PC-9 (cell line): ENCODE data around the gene SREK1. TPM values are rescaled to one million over a fixed set of nuclear protein-coding genes. Genes with fewer than 3 reads are reported as not detected.

Experiments
- BruUV-seq: library from RNA; stranded (reverse); fragments of 400-500 nt; replicated peaks from 2 replicates; lab custom pipeline; 2021; lab: Mats Ljungman, UMichigan
- CTCF ChIA-PET: fragments of 300-600 bp; sonication (Branson Sonifier 250); formaldehyde crosslinking; loops from one replicate; lab custom pipeline; 2022; ENCODE audit warnings: antibody characterized with exemption; lab: Charles Lee
- POLR2A ChIA-PET: fragments of 300-600 bp; sonication (Branson Sonifier 250); formaldehyde crosslinking; loops from one replicate; lab custom pipeline; 2022; ENCODE audit warnings: antibody characterized with exemption; ENCODE audit not compliant: unreplicated experiment; lab: Charles Lee
- DNase-seq, 2 experiments: peaks; one replicate each; pipeline versions ENCODE4 v3.0.0 to v3.0.0-alpha.2; 2015 to 2022; ENCODE audit warnings: mixed read lengths in 1 of 2
- H2AFZ ChIP-seq: fragments of 200-600 bp; sonication (generic); 2 replicates; pipeline ENCODE4 v1.8.1; 2017; ENCODE audit warnings: antibody characterized with exemption
- H3F3A ChIP-seq: fragments of 200-600 bp; sonication (generic); 2 replicates; pipeline ENCODE4 v1.8.1; 2017; ENCODE audit warnings: antibody characterized with exemption, mild to moderate bottlenecking, low read depth; ENCODE audit not compliant: insufficient read depth
- H3K27ac ChIP-seq: fragments of 200-600 bp; sonication (generic); 2 replicates; pipeline ENCODE4 v1.6.1; 2016; ENCODE audit warnings: mixed run types
- H3K27me3 ChIP-seq: fragments of 200-600 bp; sonication (generic); 2 replicates; pipeline ENCODE4 v1.6.1; 2016; ENCODE audit warnings: low read depth, mixed run types; ENCODE audit not compliant: insufficient read depth
- H3K36me3 ChIP-seq: fragments of 200-600 bp; sonication (generic); 2 replicates; pipeline ENCODE4 v1.6.1; 2016; ENCODE audit warnings: low read depth, mixed run types
- H3K4me1 ChIP-seq: fragments of 200-600 bp; sonication (generic); replicated peaks from 2 replicates; pipeline ENCODE4 v1.6.1; 2016; ENCODE audit warnings: mixed run types; ENCODE audit not compliant: insufficient read depth
- H3K4me2 ChIP-seq: fragments of 200-600 bp; sonication (generic); 2 replicates; pipeline ENCODE4 v1.6.1; 2017; ENCODE audit warnings: mixed run types
- H3K4me3 ChIP-seq: fragments of 200-600 bp; sonication (generic); 2 replicates; pipeline ENCODE4 v1.6.1; 2016; ENCODE audit warnings: mixed run types
- H3K79me2 ChIP-seq: fragments of 200-600 bp; sonication (generic); 2 replicates; pipeline ENCODE4 v1.6.1; 2017; ENCODE audit warnings: low read depth, mixed run types
- H3K9me2 ChIP-seq: fragments of 200-600 bp; sonication (generic); 2 replicates; pipeline ENCODE4 v1.8.1; 2017; ENCODE audit warnings: mild to moderate bottlenecking; ENCODE audit not compliant: insufficient read depth
- H3K9me3 ChIP-seq: fragments of 200-600 bp; sonication (generic); 2 replicates; pipeline ENCODE4 v1.8.1; 2016; ENCODE audit warnings: low read depth; ENCODE audit not compliant: insufficient read depth
- H4K20me1 ChIP-seq: fragments of 200-600 bp; sonication (generic); 2 replicates; pipeline ENCODE4 v1.8.1; 2017; ENCODE audit not compliant: insufficient read depth
- EZH2 ChIP-seq: fragments of 200-600 bp; sonication (generic); IDR thresholded peaks from 2 replicates; pipeline ENCODE4 v1.8.0; 2017; ENCODE audit warnings: antibody characterized with exemption, low read depth
- intact Hi-C: fragments of 100-400 bp; cut with micrococcal nuclease; formaldehyde crosslinking; loops from one replicate; pipeline ENCODE4 v1.10.0; 2022; ENCODE audit not compliant: unreplicated experiment
- total RNA-seq: library from RNA; stranded (reverse); gene quantifications from 2 replicates; pipeline ENCODE4 v1.2.3, GENCODE V29; 2021
- TF ChIP-seq, protein P1 (sequence below): fragments of 200-600 bp; sonication (generic); conservative IDR thresholded peaks from 2 replicates; pipeline ENCODE4 v1.6.1; 2017; ENCODE audit warnings: mixed run types, antibody characterized with exemption, mild to moderate bottlenecking, moderate library complexity

The SREK1 gene
- total RNA-seq, 1 experiment from 2014 or later = 73.8 TPM

DNA sequence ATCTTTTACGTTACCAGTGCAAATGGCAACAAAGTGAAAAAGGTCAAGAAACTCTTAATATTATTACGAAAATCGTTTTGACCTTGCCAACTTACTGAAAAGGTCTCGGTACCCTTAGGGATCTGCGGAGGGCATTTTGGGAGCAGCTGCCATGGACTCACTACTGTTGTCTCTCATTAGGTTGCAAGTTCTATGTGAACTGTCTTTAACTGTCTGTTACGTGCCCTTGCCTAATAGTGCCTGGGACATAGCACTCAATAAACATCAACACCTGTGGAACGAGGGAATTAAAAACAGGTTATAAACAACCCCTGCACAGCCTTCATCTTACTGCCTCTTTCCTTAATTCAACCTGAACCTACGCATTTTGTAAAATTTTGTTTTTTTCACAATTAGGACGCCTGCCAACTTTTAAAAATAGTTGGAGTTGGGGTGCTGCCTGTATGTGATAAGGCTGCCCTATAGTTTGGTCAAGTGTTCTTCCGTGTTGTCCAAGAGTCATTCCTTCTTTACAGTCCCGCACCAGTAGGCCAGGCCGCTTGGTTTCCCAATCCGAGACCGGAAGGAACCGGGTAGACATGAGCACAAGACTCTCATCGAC lies 527 bp upstream of the SREK1 start:
- H3K4me3 ChIP-seq = peak overlapping the region; percentile 97
- 0 out of 2 replicates have a peak, but pooled peaks cover 4% of the 10 kb centered on the region for H3K36me3 ChIP-seq
- ChIA-PET POLR2A (interaction anchor here (0.6 kb wide), 1 partner anchor 271 kb away, joined by 8 read pairs; no protein-coding TSS in a partner anchor), CTCF (no interaction called here)
- no peak for DNase-seq
- TSS peak; percentile 95 for BruUV-seq
- peak overlapping the region; percentile 100 for H3K4me2 ChIP-seq
- H3K79me2 ChIP-seq = peaks cover 41% of the 10 kb centered on the region
- no peaks in the 10 kb centered on the region for H3K27me3 ChIP-seq
- intact Hi-C loops = loop anchor here (5.0 kb wide), 2 partner anchors 41 to 331 kb away; no protein-coding TSS in a partner anchor
- H3K9me3 ChIP-seq = no peaks in the 10 kb centered on the region
- H3K4me1 ChIP-seq = peaks cover 31% of the 10 kb centered on the region
- H2AFZ ChIP-seq = peak overlapping the region; percentile 89
- peaks cover 19% of the 10 kb centered on the region for H4K20me1 ChIP-seq
- no peaks in the 10 kb centered on the region for H3K9me2 ChIP-seq
- H3F3A ChIP-seq = peaks cover 25% of the 10 kb centered on the region
- peak overlapping the region; percentile 84 for H3K27ac ChIP-seq
- no peak for TF ChIP-seq EZH2

DNA sequence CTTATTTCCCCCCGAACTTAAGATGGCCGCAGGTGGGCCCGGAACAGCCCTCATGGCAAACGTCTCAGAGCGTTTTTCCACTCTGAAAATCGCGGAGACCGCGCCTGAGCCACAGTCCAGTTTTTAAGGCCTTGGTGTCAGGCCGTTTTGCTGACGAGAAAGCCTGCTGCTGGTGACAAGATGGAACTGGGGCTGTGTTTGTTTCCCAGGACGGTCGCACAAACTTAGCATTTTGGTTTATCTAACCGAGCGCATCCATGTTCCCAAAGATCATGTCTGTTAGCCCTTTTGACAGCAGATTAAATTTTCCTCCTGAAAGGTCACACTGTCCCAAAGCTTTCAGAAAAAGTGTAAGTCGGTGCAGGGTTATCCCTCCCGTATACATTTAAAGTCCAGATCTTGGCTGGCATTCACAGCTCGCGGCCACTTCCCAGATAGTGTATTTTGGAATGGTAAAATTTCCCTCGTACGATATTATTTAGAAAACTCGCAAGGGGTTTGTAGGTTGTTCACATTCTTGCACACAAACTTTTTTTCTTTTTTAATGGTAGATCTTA lies 812 bp downstream of the SREK1 start:
- Histone ChIP-seq H2AFZ (peak overlapping the region; percentile 89), H3K27me3 (no peaks in the 10 kb centered on the region), H3K9me3 (no peaks in the 10 kb centered on the region; the same call in 1 of the 2 replicates), H3K4me2 (peak overlapping the region; percentile 100), H3K4me1 (peaks cover 31% of the 10 kb centered on the region), H4K20me1 (peaks cover 28% of the 10 kb centered on the region), H3K27ac (peak overlapping the region; percentile 84), H3K36me3 (peaks cover 11% of the 10 kb centered on the region; the same call in 1 of the 2 replicates), H3F3A (peaks cover 29% of the 10 kb centered on the region), H3K9me2 (no peaks in the 10 kb centered on the region), H3K79me2 (peaks cover 55% of the 10 kb centered on the region), H3K4me3 (peak overlapping the region; percentile 97)
- CTCF ChIA-PET = no interaction called here
- intact Hi-C loops = loop anchor here (5.0 kb wide), 2 partner anchors 43 to 333 kb away; no protein-coding TSS in a partner anchor
- BruUV-seq = TSS peak; percentile 70
- POLR2A ChIA-PET = interaction anchor here (0.7 kb wide), 1 partner anchor 283 kb away, joined by 3 read pairs; no protein-coding TSS in a partner anchor
- no peak for TF ChIP-seq EZH2
- TF ChIP-seq, protein P1, sequence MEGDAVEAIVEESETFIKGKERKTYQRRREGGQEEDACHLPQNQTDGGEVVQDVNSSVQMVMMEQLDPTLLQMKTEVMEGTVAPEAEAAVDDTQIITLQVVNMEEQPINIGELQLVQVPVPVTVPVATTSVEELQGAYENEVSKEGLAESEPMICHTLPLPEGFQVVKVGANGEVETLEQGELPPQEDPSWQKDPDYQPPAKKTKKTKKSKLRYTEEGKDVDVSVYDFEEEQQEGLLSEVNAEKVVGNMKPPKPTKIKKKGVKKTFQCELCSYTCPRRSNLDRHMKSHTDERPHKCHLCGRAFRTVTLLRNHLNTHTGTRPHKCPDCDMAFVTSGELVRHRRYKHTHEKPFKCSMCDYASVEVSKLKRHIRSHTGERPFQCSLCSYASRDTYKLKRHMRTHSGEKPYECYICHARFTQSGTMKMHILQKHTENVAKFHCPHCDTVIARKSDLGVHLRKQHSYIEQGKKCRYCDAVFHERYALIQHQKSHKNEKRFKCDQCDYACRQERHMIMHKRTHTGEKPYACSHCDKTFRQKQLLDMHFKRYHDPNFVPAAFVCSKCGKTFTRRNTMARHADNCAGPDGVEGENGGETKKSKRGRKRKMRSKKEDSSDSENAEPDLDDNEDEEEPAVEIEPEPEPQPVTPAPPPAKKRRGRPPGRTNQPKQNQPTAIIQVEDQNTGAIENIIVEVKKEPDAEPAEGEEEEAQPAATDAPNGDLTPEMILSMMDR = no peak
- no peak for DNase-seq

DNA sequence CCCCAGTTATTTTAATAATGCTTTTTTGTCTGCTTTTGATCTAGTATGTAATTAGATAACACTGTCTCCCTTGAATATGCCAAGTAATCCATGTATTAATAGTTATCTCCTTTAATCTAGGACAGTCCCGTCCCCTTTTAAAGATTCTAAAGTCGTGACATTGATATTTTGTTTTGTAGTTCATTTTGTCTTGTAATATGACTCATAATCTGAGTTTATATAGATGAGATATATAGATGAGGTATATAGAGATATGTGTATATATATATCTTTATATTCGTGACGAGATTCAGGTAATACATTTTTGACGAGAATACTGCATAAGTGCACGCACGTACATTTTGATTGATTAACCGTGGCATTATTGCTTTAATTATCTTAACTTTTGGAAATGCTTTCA lies 1.6 kb downstream of the SREK1 start:
- H3K4me3 ChIP-seq = peak overlapping the region; percentile 97
- BruUV-seq = no TSS peak
- CTCF ChIA-PET = no interaction called here
- H3K4me1 ChIP-seq = peaks cover 31% of the 10 kb centered on the region
- peak overlapping the region; percentile 100 for H3K4me2 ChIP-seq
- H3K27me3 ChIP-seq = no peaks in the 10 kb centered on the region
- intact Hi-C loops = no loop called here
- POLR2A ChIA-PET = no interaction called here
- peaks cover 63% of the 10 kb centered on the region for H3K79me2 ChIP-seq
- peaks cover 29% of the 10 kb centered on the region for H3F3A ChIP-seq
- no peak overlapping the region for H2AFZ ChIP-seq
- H3K36me3 ChIP-seq = peaks cover 11% of the 10 kb centered on the region; the same call in 1 of the 2 replicates
- H3K27ac ChIP-seq = peak overlapping the region; percentile 84; the same call in 1 of the 2 replicates
- peaks cover 35% of the 10 kb centered on the region for H4K20me1 ChIP-seq
- H3K9me3 ChIP-seq = no peaks in the 10 kb centered on the region; the same call in 1 of the 2 replicates
- no peak for TF ChIP-seq EZH2
- no peaks in the 10 kb centered on the region for H3K9me2 ChIP-seq
- no peak for DNase-seq

DNA sequence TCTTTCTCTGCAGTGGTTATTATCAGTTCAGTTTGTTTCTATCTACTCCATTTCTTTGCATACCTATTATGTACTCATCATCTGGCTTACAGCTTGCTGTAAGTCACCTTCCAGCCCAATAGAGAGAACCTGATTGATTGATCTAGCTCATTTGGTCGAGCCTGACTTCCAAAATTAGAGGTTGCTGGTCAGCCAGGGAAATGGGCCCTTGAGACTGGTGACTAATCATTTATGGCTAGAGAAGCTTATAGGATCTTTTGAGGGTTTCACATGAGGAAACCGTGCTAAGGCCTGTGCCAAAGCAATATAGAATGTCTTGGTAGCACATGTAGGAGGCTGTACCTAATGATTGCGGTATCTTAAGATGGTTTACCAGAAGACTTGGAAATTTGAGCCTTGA lies 5.8 kb downstream of the SREK1 start:
- POLR2A ChIA-PET = no interaction called here
- Histone ChIP-seq H3K36me3 (peaks cover 26% of the 10 kb centered on the region), H3K27ac (no peak overlapping the region), H3K9me3 (no peaks in the 10 kb centered on the region; the same call in 1 of the 2 replicates), H2AFZ (no peak overlapping the region), H3K4me3 (no peak overlapping the region), H3K4me2 (no peak overlapping the region), H4K20me1 (peaks cover 62% of the 10 kb centered on the region), H3K9me2 (no peaks in the 10 kb centered on the region), H3K4me1 (peaks cover 24% of the 10 kb centered on the region), H3K27me3 (no peaks in the 10 kb centered on the region), H3F3A (peaks cover 18% of the 10 kb centered on the region), H3K79me2 (peaks cover 100% of the 10 kb centered on the region)
- TF ChIP-seq, protein P1 = no peak
- no peak for TF ChIP-seq EZH2
- DNase-seq = no peak
- no TSS peak for BruUV-seq
- CTCF ChIA-PET = no interaction called here
- intact Hi-C loops = no loop called here
